HEK293 (cell line): Measurements from ENCODE around the gene OSBPL1A.

Experiments used
- CTCF ChIA-PET: fragments of 350-600 bp; formaldehyde crosslinking; extraction: SDS; loops from one replicate; lab custom pipeline; 2021; ENCODE audit warnings: antibody characterized with exemption; lab: Yijun Ruan, JAX
- POLR2A ChIA-PET: fragments of 300-600 bp; formaldehyde crosslinking; extraction: SDS; loops from one replicate; lab custom pipeline; 2020; ENCODE audit warnings: antibody characterized with exemption, inconsistent platforms; lab: Yijun Ruan, JAX
- H3K27ac ChIP-seq: fragments of 200-500 bp; sonication (Bioruptor generic); 2 replicates; pipeline ENCODE4 v1.5.1; 2014; ENCODE audit warnings: low read depth, low read length, control low read depth, inconsistent platforms; ENCODE audit errors: extremely low read depth
- H3K36me3 ChIP-seq, 2 experiments: fragments of 200-500 bp in 1 of 2; sonication (Bioruptor generic) in 1 of 2; 1 replicate in 1 of 2; 2 replicates in 1 of 2; pipeline ENCODE4 v1.5.1; 2014 to 2017; ENCODE audit warnings: inconsistent platforms in 2 of 2, low read length in 2 of 2; ENCODE audit not compliant: control insufficient read depth in 2 of 2, insufficient read depth in 1 of 2
- H3K4me1 ChIP-seq: fragments of 200-500 bp; sonication (Bioruptor generic); 2 replicates; pipeline ENCODE4 v1.5.1; 2014; ENCODE audit warnings: mild to moderate bottlenecking, low read length, inconsistent platforms; ENCODE audit not compliant: control insufficient read depth, insufficient read depth
- H3K4me3 ChIP-seq: 2 replicates; pipeline ENCODE4 v1.5.1; 2011; ENCODE audit warnings: low read depth, mild to moderate bottlenecking, control low read depth, low read length, moderate library complexity
- H3K9me3 ChIP-seq: fragments of 200-500 bp; sonication (Bioruptor generic); 2 replicates; pipeline ENCODE4 v1.5.1; 2014; ENCODE audit warnings: low read depth, low read length, inconsistent platforms; ENCODE audit not compliant: control insufficient read depth, insufficient read depth
- BCL11A ChIP-seq: fragments of 450-650 bp; formaldehyde crosslinking; IDR thresholded peaks from 2 replicates; pipeline ENCODE4 v1.5.1; 2016; ENCODE audit warnings: low read depth, missing biosample characterization, missing genetic modification characterization
- BCL11B ChIP-seq: fragments of 450-650 bp; formaldehyde crosslinking; IDR thresholded peaks from 2 replicates; pipeline ENCODE4 v1.5.1; 2016; ENCODE audit warnings: low read depth, missing biosample characterization, missing genetic modification characterization
- CTCF ChIP-seq: fragments of 450-650 bp; formaldehyde crosslinking; IDR thresholded peaks from 2 replicates; pipeline ENCODE4 v1.5.1; 2016; ENCODE audit warnings: missing biosample characterization, missing genetic modification characterization
- KLF16 ChIP-seq: fragments of 450-650 bp; formaldehyde crosslinking; IDR thresholded peaks from 2 replicates; pipeline ENCODE4 v1.5.1; 2017; ENCODE audit warnings: missing biosample characterization, missing genetic modification characterization
- KLF17 ChIP-seq: fragments of 450-650 bp; formaldehyde crosslinking; IDR thresholded peaks from 2 replicates; pipeline ENCODE4 v1.5.1; 2016; ENCODE audit warnings: missing biosample characterization, missing genetic modification characterization
- MZF1 ChIP-seq: fragments of 450-650 bp; formaldehyde crosslinking; IDR thresholded peaks from 2 replicates; pipeline ENCODE4 v1.5.1; 2017; ENCODE audit warnings: missing biosample characterization, missing genetic modification characterization, borderline replicate concordance
- PATZ1 ChIP-seq: fragments of 450-650 bp; formaldehyde crosslinking; IDR thresholded peaks from 2 replicates; pipeline ENCODE4 v1.5.1; 2016; ENCODE audit warnings: missing biosample characterization, missing genetic modification characterization
- RBAK ChIP-seq: fragments of 450-650 bp; formaldehyde crosslinking; IDR thresholded peaks from 2 replicates; pipeline ENCODE4 v1.5.1; 2016; ENCODE audit warnings: missing biosample characterization, missing genetic modification characterization
- SCRT2 ChIP-seq: fragments of 450-650 bp; formaldehyde crosslinking; IDR thresholded peaks from 2 replicates; pipeline ENCODE4 v1.5.1; 2016; ENCODE audit warnings: missing biosample characterization, missing genetic modification characterization
- SP3 ChIP-seq: fragments of 450-650 bp; formaldehyde crosslinking; IDR thresholded peaks from 2 replicates; pipeline ENCODE4 v1.5.1; 2016; ENCODE audit warnings: missing biosample characterization, missing genetic modification characterization
- SP7 ChIP-seq: fragments of 450-650 bp; formaldehyde crosslinking; IDR thresholded peaks from 2 replicates; pipeline ENCODE4 v1.5.1; 2016; ENCODE audit warnings: missing biosample characterization, missing genetic modification characterization
- ZBTB20 ChIP-seq: fragments of 450-650 bp; formaldehyde crosslinking; IDR thresholded peaks from 2 replicates; pipeline ENCODE4 v1.5.1; 2016; ENCODE audit warnings: missing biosample characterization, missing genetic modification characterization
- ZFP3 ChIP-seq: fragments of 450-650 bp; formaldehyde crosslinking; IDR thresholded peaks from 2 replicates; pipeline ENCODE4 v1.5.1; 2016; ENCODE audit warnings: low read depth, missing biosample characterization, missing genetic modification characterization
- ZIC2 ChIP-seq: fragments of 450-650 bp; formaldehyde crosslinking; IDR thresholded peaks from 2 replicates; pipeline ENCODE4 v1.5.1; 2016; ENCODE audit warnings: missing biosample characterization, missing genetic modification characterization
- ZNF146 ChIP-seq: fragments of 450-650 bp; formaldehyde crosslinking; IDR thresholded peaks from 2 replicates; pipeline ENCODE4 v1.5.1; 2016; ENCODE audit warnings: missing biosample characterization, missing genetic modification characterization
- ZNF157 ChIP-seq: fragments of 450-650 bp; formaldehyde crosslinking; IDR thresholded peaks from 2 replicates; pipeline ENCODE4 v1.5.1; 2016; ENCODE audit warnings: missing biosample characterization, missing genetic modification characterization
- ZNF175 ChIP-seq: fragments of 450-650 bp; formaldehyde crosslinking; IDR thresholded peaks from 2 replicates; pipeline ENCODE4 v1.5.1; 2016; ENCODE audit warnings: missing biosample characterization, missing genetic modification characterization
- ZNF211 ChIP-seq: fragments of 450-650 bp; formaldehyde crosslinking; IDR thresholded peaks from 2 replicates; pipeline ENCODE4 v1.5.1; 2016; ENCODE audit warnings: low read depth, missing biosample characterization, missing genetic modification characterization
- ZNF23 ChIP-seq: fragments of 450-650 bp; formaldehyde crosslinking; IDR thresholded peaks from 2 replicates; pipeline ENCODE4 v1.5.1; 2016; ENCODE audit warnings: missing biosample characterization, missing genetic modification characterization, borderline replicate concordance
- ZNF354C ChIP-seq: fragments of 450-650 bp; formaldehyde crosslinking; IDR thresholded peaks from 2 replicates; pipeline ENCODE4 v1.5.1; 2016; ENCODE audit warnings: missing biosample characterization, missing genetic modification characterization, low read depth, borderline replicate concordance
- ZNF416 ChIP-seq: fragments of 450-650 bp; formaldehyde crosslinking; IDR thresholded peaks from 2 replicates; pipeline ENCODE4 v1.5.1; 2016; ENCODE audit warnings: missing biosample characterization, missing genetic modification characterization
- ZNF510 ChIP-seq: fragments of 450-650 bp; formaldehyde crosslinking; IDR thresholded peaks from 2 replicates; pipeline ENCODE4 v1.5.1; 2018; ENCODE audit warnings: mild to moderate bottlenecking, missing genetic modification characterization, missing biosample characterization; ENCODE audit not compliant: insufficient replicate concordance
- ZNF658 ChIP-seq: fragments of 450-650 bp; formaldehyde crosslinking; IDR thresholded peaks from 2 replicates; pipeline ENCODE4; 2016; ENCODE audit warnings: missing biosample characterization, missing genetic modification characterization
- ZNF660 ChIP-seq: fragments of 450-650 bp; IDR thresholded peaks from 2 replicates; pipeline ENCODE4 v1.5.1; 2018; ENCODE audit warnings: missing biosample characterization, mild to moderate bottlenecking, missing genetic modification characterization
- ZNF670 ChIP-seq: fragments of 450-650 bp; formaldehyde crosslinking; IDR thresholded peaks from 2 replicates; pipeline ENCODE4 v1.5.1; 2016; ENCODE audit warnings: missing biosample characterization, missing genetic modification characterization, low read depth
- ZNF707 ChIP-seq: fragments of 450-650 bp; formaldehyde crosslinking; IDR thresholded peaks from 2 replicates; pipeline ENCODE4 v1.5.1; 2016; ENCODE audit warnings: missing biosample characterization, missing genetic modification characterization

The OSBPL1A gene

GRCh38 chr18:24436939-24437338 lies 39.3 kb upstream of the OSBPL1A start:
- H3K9me3 ChIP-seq, result no peaks in the 10 kb centered on the region
- CTCF ChIA-PET, result interaction anchor here (0.6 to 1.4 kb wide), 3 partner anchors 8 to 51 kb away, joined by 3 to 7 read pairs (median 5); no protein-coding TSS in a partner anchor
- TF ChIP-seq ZNF211 (no peak), MZF1 (tag by site-specific recombination) (no peak), RBAK (no peak), PATZ1 (tag by site-specific recombination) (no peak), CTCF (no peak), BCL11B (tag by site-specific recombination) (no peak), ZNF157 (tag by site-specific recombination) (no peak), SCRT2 (tag by site-specific recombination) (no peak)
- peaks cover 47 to 73% of the 10 kb centered on the region in 2 experiments for H3K36me3 ChIP-seq
- no peaks in the 10 kb centered on the region for H3K4me1 ChIP-seq
- POLR2A ChIA-PET, result interaction anchor here (2.4 kb wide), 1 partner anchor 10 kb away, joined by 10 read pairs; the partner anchor contains the start of gene IMPACT
- H3K27ac ChIP-seq, result no peak overlapping the region
- H3K4me3 ChIP-seq, result no peak overlapping the region

GRCh38 chr18:24432618-24433017 lies 35.0 kb upstream of the OSBPL1A start:
- H3K27ac ChIP-seq, result no peak overlapping the region
- no peaks in the 10 kb centered on the region for H3K4me1 ChIP-seq
- no peaks in the 10 kb centered on the region for H3K9me3 ChIP-seq
- POLR2A ChIA-PET, result interaction anchor here (0.7 to 0.8 kb wide), 2 partner anchors 35 to 356 kb away, joined by 5 read pairs; partner anchors contain the start of gene OSBPL1A
- peaks cover 41 to 54% of the 10 kb centered on the region in 2 experiments for H3K36me3 ChIP-seq
- H3K4me3 ChIP-seq, result no peak overlapping the region
- no peak for TF ChIP-seq ZNF23
- no peak for TF ChIP-seq ZNF416 (tag by site-specific recombination)
- no peak for TF ChIP-seq KLF16 (tag by site-specific recombination)
- TF ChIP-seq ZNF658, result no peak
- no peak for TF ChIP-seq ZNF660
- TF ChIP-seq ZNF146 (tag by site-specific recombination), result no peak
- no peak for TF ChIP-seq ZNF670 (tag by site-specific recombination)
- no peak for TF ChIP-seq SP7
- no peak for TF ChIP-seq SP3
- TF ChIP-seq ZNF175, result no peak
- no peak for TF ChIP-seq KLF17 (tag by site-specific recombination)
- no peak for TF ChIP-seq ZNF707 (tag by site-specific recombination)
- no peak for TF ChIP-seq ZIC2 (tag by site-specific recombination)
- TF ChIP-seq ZBTB20 (tag by site-specific recombination), result no peak
- no peak for TF ChIP-seq ZNF354C (tag by site-specific recombination)
- TF ChIP-seq BCL11A (tag by site-specific recombination), result no peak
- no peak for TF ChIP-seq ZNF510
- no peak for TF ChIP-seq ZFP3 (tag by site-specific recombination)
- CTCF ChIA-PET, result interaction anchor here (0.8 to 1.7 kb wide), 4 partner anchors 10 to 59 kb away, joined by 3 to 4 read pairs (median 4); no protein-coding TSS in a partner anchor
